Stimulated activated CD8-positive, alpha-beta memory T cell treated with anti-CD3 and anti-CD28 coated beads, Interleukin-7, amount 100 ng/mL, for 24 hours (primary cell): Measurements from ENCODE around the gene CRYBG2.
"Not testable (repeated sequence)": the region's sequence is repeated elsewhere in the genome, so short reads cannot be mapped to it uniquely, and the experiment has no call there.

Experiments used
- DNase-seq: peaks from one replicate; pipeline ENCODE4 v3.0.0-alpha.2; 2020; ENCODE audit warnings: low read depth

CRYBG2 gene, protein sequence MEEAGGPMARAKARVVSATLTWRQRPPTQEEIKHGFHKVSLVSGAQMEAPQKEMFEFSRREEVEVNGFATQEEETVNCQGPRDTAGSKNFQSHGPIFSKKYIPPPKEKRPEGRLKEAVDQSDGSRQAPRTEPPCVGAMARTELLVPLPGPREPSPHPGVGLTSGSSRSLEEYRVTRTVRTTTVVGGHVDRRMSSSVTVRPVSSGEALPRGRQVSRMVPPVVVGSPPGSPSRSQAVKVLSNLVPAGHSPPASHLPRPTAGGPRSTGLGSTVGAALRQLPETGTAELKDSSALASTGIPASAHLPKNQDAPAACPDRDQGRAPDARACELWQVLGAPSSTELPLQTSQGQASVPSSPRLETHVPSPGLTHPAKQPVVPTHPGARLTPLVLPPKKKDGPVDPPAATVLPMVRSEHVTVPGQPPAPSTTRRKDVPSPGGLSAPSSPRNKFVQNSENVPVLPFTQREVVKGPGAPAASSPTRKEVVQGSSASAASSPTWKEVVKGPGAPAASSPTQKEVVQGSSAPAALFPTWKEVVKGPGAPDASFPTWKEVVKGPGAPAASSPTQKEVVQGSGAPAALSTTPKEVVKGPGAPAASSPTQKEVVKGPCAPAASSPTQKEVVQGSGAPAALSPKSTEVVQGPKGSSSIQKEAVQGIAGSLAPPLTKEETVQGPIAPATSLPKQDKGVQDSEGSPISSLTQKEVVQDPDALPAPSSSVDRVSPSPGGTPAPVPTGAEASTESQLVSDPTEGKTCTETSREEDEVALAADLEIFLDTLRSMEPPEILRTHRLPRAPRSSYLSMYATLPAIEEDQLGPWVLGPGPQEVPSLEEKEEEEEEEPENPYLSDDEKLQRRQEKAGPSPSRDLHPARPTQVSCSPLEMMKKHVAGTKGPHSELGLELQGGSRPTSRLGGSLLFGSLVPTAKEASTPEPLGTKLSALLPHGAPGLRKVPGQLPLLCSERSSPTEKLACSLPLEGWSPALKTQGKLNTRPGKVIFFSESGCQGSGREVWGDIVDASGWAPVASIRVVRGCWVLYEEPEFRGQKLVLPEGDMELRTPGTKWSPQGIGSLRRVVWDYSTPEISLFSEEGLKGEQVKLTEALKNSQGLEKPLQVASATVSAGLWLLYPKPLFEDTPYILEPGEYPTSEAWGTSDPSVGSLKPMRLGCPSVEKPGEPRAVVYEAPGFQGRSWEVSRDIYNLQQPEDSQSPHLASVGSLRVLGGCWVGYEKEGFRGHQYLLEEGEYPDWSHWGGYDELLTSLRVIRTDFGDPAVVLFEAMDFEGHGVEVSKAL (N-terminal part only)

DNA sequence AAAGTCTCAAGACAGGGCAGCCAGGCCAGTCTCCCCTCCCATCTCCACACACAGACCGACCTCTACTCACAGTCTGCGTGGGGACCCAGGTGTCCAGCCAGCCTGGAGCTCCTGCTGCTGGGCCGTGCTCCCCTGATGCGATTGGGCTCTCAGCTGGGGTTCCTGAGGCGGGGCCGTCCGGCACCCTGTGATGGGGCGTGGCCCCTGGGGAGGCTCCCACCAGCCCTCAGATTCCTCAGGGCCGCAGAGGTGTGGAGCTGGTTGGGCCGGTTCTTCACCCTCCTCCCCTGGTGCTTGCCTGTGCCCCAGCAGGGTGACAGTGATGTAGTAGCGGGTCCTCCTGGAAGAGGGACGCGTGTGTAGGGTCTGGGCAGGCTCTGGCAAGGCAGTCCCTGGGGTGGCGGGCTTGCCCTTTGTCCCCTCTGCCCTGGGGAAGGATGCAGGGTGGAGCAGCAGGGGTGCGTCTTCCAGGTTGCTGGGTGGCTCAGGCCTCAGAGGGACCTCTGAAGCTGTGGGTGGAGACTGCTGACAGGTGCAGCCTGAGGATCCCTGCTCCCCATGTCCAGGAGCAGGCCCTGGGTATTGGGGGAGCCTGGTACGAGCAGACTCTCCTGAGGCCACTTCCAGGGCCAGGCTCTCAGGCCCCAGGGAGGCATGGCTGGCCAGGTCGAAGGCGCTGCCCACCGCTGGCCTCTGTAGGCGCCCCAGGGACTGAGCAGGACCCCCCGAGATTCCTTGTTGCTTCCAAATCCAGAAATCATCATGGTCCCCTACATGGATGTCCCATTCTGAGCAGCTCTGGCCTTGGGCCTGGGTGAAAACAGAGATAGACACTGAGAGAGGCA lies at the start of gene CRYBG2:
Gene CRYBG2 (minus strand): TSS at position 155 of the 845 bp plus-strand sequence. CDS start 7,473 bp downstream, outside the sequence.
- DNase-seq, result no peak

DNA sequence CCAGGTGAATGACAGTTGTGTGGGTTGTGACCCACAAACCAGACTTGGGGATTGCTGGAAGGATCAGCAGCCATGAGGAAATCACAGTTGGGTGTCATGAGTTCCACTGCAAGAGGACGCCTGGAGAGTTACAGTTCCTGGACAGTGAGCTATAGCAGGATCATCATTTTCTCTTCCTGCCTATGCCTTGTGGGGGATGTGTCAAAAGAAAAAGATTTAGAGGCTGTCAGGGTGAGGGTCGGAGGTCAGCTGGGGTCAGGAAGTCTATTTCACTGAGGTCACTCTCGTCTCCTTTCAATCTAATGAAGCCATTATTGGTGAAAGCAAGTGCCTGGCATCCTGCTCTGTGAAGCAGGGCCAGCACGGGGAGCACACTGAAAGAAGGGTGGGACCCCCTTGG lies 49.7 kb upstream of the CRYBG2 start:
- DNase-seq, result no peak

DNA sequence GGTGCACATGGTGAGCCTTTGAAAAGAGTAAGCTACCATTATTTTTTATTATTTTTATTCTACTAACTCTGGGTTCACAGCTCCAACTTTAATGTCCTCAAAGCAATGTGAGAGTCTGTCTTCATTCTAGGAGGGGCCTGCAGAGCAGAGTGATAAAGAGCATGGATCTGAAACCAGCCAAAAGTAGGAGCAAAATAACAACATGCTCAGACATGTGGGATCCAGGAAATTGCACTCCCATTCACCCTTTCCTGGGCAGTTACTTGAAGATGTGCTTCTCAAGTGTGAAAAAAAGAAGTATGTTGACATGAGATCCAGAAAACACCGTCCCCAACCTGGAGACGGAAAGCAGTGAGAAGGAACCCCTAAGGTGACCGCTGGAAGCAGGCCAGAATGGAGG lies 48.0 kb upstream of the CRYBG2 start:
- no peak for DNase-seq

DNA sequence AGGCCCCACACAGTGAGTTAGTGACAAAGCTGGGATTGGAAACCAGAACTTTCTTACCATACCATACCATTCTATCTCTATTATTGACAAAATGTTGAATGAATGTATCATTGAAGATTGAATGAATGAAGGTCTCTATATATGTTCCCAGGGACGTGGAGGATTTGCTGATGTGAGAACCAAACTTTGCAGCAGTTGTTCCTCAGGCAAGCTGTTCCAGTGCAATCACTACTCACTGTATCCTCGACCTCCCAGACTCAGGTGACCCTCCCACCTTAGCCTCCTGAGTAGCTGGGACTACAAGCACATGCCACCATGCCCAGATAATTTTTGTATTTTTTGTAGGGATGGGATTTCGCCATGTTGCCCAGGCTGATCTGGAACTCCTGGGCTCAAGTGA lies 45.1 kb upstream of the CRYBG2 start:
- DNase-seq, result no peak

DNA sequence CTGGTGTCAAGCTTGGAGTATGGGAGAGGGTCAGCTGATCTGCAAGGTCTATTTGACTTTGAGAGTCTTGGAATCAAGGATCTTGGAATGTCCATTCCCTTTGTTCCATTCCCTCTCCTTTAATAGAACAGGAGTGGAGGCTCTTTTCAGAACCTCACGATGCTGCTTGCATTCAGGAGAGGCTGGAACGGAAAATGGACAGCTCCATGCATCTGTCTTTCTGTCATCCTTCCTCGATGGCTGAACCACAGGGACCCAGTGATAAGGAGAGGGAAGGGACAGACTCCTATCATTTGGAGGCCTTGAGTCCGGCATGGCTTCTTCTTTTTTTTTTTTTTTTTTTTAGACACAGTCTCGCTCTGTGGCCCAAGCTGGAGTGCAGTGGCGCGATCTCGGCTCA lies 41.8 kb upstream of the CRYBG2 start:
- no peak for DNase-seq

DNA sequence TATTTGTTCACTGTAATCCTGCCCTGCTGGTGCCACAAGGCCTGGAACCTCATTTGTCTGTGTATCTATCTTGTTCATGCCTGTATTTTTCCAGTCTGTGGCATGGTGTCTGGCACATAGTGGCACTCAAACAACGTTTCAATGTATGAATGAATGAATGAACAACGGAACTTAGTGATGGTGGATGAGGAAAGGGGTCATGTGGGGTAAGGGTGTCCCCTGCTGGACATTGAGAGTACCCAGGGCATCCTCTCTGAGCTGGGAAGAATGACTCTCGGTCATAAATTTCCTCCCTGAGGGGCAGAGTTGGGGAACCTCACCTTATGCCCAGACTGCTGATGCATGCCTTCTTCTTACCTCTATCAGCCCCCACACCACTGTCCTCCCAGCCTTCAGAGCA lies 37.5 kb upstream of the CRYBG2 start:
- DNase-seq, result no peak

DNA sequence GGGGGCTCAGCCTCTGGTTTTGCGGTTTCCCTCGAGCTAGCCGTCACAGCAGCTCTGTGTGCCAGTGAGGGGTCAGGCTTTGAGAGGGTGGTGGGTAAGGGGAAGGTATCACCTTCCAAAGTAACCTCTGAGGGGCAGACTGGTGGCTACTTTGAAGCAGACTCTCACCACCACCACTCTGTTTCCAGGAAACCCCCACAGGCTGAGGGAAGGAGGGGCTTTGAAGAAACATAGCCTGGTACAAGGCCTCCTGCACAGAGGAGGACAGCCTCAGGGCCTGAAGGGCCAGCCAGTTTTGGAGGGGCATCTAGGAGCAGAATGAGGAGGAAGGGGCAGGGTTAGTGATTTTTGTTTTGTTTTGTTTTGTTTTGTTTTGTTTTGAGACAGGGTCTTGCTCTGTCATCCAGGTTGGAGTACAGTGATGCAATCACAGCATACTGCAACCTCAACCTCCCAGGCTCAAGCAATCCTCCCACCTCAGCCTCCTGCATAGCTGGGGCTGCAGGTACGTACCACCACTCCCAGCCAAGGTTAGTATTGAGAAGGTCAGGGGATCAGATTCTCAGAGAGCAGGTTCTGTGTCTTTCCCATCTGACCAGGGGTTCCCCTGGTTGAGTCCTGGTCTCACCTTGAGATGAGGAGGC lies 35.8 kb upstream of the CRYBG2 start:
- DNase-seq, result no peak

DNA sequence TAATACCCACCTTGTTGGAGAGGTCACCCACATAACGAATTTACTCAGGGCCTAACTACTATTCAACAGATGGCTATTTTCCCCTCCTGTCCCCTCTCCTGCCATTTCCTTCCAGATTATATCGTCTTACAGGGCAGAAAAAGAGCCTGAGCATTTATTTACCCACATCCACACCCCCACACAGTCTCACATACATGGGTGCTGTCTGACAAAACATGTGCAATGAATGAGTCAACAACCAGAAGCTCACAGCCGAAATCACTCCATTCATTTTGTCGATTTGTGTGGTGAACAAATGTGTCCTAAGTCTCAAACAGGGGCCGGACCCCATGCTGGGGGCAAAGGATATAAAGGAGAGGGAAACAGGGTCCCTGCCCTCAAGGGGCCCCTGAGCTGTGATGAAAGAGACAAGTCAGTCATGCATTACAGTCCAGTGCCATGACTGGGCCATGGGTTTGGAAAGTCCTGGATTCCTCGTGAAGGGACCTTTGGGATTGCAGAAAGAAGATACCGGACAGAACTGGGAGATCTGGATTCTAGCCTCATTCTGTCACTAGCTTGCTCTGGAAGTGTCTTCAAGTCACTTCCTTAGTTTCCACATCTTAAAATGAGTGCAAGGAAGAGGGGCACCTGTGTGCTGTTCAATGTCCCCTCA lies 35.0 kb upstream of the CRYBG2 start:
- no peak for DNase-seq

DNA sequence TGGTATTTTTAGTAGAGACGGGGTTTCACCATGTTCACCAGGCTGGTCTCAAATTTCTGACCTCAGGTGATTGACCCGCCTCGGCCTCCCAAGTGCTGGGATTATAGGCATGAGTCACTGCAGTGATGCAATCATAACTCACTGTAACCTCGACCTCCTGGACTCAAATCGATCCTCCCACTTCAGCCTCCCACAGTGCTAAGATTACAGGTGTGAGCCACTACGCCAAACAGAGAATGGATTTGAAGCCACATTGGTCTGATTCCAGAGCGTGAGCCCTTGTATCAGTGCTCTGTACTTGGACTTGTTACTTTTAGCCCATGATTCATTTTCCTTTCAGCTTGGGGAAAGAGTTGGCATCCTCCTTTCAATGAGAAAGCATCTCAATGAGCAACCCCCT lies 33.5 kb upstream of the CRYBG2 start:
- no peak for DNase-seq

DNA sequence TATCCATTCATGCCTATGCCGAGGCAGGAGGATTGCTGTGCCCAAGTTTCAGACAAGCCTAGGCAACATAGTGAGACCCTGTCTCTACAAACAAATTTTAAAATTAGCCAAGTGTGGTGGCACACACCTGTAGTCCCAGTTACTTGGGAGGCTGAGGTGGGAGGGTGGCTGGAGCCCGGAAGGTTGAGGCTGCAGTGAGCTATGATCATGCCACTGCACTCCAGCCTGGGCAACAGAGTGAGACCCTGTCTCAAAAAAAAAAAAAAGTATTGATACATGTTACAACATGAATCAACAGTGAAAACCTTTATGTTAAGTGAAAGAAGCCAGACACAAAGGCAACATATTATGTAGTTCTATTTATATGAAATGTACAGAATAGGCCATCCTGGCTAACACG lies 31.1 kb upstream of the CRYBG2 start:
- DNase-seq, result not testable (repeated sequence)

DNA sequence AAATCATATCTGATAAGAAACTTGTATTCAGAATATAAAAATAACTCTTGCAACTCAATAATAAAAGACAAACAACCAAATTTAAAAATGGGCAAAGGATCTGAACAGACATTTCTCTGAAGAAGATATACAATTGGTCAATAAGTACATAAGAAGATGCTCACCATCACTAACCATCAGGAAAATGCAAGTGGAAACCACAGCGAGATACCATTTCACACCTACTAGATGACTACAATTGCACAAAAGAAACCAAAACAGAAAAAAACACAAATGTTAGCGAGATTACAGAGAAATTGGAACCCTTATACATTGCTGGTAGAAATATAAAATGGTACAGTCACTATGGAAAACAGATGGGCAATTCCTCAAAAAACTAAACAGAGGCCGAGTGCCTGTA lies 30.1 kb upstream of the CRYBG2 start:
- DNase-seq, result no peak

DNA sequence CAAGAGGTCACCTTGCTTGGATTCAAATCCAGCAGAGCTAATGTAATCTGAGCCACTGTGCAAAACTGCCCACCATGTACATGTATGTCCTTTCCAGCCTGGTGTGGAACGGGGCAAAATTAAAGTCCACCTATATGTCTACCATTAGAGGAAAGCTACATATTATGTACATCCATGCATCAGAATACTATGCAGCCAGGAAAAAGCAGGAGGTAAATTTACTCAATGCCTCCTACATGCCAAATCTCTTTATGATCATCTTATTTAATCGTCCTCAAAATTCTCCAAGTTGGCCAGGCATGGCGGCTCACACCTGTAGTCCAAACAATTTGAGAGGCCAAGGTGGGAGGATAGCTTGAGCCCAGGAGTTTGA lies 24.9 kb upstream of the CRYBG2 start:
- DNase-seq, result no peak

DNA sequence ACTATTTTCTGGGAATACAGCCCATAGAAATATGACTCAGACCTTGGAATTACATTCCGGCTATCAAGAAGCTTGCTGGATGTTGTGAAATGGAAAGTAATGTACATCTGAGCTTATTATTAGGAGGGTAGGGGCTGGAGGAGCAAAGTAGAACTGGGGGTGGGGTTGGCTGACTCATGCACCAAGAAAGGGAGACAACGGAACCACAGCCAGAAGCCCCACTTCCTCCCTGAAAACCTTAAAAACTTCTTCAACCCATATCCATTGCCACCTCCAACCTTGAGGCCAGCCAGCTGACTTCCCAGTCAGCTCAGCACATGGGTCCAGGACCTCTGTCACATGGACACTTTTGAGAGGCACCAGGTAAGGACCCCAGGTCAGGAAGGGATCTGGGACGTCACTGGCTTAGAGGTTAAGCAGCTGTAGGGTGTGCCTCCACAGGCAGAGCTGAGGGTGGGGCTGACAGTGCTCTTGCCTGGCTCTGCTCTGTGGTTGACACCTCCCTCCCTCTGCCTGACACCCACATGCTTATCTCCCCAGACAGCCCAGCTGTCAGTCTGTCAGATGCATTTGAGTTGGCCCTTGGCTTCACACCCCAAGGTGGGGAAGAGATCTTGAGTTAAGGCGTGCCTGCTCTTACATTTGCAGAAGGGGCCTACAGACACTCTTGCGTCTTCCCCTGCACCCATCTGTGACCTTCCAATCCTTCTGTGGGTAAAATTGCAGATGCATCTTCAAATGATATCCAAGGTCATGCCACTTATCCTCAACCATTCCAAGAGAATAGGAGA lies 24.4 kb upstream of the CRYBG2 start:
- peak; percentile 49 for DNase-seq

DNA sequence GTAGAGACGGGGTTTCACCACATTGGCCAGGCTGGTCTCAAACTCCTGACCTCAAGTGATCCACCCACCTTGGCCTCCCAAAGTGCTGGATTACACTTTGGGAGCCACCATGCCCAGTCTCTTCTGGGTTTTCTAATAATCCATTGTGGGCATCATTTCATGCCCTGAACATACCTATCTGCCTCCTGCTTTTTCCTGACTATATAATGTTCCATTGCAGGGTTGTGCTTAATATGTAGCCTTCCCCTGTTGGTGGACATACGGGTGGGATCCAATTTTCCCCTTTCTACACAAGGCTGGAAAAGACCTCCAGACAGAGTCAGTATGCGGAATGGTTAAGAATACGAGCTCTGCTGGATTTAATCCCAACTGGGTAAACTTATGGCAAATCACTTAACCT lies 22.1 kb upstream of the CRYBG2 start:
- no peak for DNase-seq

DNA sequence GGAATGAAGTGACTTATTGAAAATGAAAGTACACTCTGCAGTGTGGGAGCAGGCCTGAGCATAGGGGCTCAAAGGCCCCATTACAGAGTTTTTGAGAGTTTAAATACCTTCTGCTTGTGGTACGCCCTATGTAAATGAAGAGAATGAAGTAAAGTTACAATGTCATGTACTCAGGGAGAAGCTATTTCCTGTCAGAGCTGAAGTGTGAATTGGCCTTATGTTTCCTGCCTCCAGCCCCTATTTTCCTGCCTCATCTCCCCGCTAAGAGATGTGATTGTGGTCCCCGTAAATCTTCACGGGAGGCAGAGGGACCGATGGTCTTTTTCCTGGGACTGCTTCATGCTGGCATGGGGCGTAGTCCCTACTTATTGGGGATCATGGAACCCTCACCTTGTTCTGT lies 21.2 kb upstream of the CRYBG2 start:
- no peak for DNase-seq

DNA sequence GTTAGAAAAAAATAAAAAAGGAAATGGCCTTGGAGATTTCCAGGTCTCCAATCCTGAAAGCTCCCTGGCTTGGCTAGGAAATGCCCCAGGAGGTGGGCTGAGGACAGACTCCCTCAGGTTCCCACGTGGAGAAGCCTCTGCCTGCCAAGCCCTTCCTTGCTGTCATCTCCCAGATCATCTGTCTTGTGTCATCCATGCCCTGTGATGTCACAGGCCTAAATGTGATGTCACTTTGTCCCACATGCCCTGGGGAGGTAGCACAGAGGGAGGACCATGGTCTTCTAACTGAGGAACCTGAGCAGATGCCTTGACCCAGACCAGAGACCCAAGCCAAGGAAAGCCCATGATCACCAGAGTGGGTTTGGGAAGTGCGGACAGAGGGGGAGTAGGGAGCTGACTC lies 20.4 kb upstream of the CRYBG2 start:
- DNase-seq, result not testable (repeated sequence)

DNA sequence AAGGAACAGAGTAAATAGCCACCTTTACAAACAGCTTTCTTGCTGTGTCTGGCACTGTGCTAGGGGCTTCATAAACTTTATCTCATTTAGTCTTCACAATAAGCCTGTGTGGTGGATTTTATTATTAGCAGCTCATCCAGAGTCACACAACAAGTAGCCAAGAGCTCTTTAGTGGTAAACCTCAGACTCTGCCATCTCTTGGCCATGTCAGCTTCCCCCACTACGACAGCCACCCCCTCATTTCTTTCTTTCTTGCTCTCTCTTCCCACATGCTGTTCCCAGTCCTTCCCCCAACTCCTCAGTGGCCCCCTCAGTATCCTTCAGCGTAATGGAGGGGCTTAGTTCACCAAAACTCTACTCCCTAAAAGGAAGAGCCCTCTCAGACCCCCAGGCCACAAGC lies 19.9 kb upstream of the CRYBG2 start:
- DNase-seq, result no peak

DNA sequence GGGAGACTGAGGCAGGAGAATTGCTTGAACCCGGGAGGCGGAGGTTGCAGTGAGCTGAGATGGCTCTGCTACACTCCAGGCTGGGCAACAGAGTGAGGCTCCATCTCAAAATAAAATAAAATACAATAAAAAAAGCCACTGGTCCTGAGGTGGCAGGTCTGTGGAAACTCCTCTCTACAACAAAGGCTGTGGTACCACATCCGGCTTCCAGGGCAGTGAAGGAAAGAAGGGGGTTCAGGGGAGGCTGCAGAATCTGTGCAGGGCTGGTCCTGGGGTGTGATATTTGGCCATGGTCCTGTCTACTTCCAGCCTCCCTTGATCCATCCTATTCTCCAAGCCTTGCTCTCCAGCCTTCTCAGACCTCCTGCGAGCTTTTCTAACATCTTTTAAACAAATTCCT lies 19.4 kb upstream of the CRYBG2 start:
- DNase-seq, result no peak

DNA sequence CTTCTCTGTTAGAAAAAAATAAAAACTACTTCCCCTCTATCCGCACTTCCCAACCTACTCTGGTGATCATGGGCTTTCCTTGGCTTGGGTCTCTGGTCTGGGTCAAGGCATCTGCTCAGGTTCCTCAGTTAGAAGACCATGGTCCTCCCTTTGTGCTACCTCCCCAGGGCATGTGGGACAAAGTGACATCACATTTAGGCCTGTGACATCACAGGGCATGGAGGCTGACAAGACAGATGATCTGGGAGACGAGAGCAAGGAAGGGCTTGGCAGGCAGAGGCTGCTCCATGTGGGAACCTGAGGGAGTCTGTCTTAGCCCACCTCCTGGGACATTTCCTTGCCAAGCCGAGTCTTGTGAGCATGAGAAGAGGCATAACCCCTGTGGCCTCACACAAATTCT lies 18.7 kb upstream of the CRYBG2 start, which contains the start of gene ZNF683:
Gene ZNF683 (minus strand): TSS at position 140 of the 400 bp plus-strand sequence. CDS start 4,179 bp downstream, outside the sequence.
- DNase-seq, result not testable (repeated sequence)
